ENCODE results near the gene SAXO2. TPM values are rescaled to one million over a fixed set of nuclear protein-coding genes. Genes with fewer than 3 reads are reported as not detected.
"Not testable (repeated sequence)": the region's sequence is repeated elsewhere in the genome, so short reads cannot be mapped to it uniquely, and the experiment has no call there.

SAXO2 gene, protein sequence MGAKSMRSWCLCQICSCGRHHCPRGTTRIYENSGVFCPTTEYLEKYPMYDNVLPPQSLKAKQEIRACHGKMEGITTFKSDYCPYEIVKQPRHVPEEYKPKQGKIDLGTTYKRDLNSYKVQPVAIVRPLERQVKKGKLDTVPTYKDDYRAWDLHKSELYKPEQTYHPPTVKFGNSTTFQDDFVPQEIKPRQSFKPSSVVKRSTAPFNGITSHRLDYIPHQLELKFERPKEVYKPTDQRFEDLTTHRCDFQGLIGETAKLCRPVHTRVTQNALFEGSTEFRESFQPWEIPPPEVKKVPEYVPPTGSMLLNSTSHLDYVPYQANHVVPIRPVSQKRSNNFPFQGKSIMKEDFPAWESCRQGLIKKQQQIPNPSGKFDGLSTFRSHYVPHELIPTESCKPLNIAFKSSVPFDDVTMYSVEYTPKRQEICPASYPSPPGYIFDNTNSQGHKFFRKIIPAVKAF
- 0.11 and 0.33 TPM in 2 replicates for total RNA-seq

DNA sequence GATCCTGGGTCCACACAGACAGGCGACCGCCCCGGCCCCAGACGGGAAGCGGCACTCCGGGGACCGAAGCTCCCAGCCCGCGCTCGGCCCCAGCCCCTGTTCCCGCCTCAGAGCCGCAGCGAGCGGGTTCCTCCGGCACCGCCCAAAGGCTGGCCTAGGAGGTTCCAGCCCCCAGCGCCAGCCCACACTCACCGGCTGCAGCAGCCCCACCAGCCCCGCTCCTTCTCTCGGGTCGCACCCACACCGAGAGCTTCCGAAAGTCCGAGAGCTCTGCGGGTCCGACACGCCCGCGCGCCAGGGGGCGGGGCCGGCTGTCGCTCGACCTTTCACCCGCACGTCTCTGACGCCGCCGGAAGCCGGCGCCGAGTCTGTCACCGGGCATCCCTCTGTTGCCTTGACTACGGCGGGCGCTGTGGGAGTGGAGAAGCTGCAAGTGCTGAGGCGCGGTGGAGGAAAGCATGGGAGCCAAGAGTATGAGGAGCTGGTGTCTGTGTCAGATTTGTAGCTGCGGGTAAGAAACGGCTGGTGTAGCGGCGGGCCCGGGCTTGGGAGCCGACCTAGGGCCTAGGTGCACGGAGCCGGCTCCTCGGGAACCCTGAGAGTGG, at the start of gene SAXO2, which contains the start of gene EFL1:
Gene SAXO2 (plus strand): TSS at position 397 of the 605 bp plus-strand sequence. CDS start 62 bp downstream, at position 459.
Gene EFL1 (minus strand): TSS at position 313 of the 605 bp plus-strand sequence. CDS start 956 bp downstream, outside the sequence.
- peak; percentile 49 for DNase-seq (ENCODE audit: low read depth, low spot score)

DNA sequence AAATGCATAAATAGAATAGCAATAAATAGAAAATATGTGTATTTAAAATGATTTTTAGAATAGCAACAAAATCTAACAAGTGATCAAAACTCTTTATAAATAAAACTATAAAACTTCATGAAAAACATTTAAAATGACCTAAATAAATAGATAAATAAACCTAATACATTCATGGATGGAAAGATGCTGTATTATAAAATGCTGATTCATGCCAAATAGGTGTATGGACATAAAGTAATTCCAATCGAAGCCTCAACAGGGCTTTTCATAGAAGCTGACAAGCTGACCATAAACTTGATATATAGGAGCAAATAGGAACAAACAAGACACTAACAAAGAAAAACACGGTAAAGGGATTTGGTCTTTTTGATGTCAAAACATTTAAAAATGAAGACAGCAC, 46.5 kb upstream of the SAXO2 start:
- DNase-seq (ENCODE audit: low read depth, low spot score), result not testable (repeated sequence)

DNA sequence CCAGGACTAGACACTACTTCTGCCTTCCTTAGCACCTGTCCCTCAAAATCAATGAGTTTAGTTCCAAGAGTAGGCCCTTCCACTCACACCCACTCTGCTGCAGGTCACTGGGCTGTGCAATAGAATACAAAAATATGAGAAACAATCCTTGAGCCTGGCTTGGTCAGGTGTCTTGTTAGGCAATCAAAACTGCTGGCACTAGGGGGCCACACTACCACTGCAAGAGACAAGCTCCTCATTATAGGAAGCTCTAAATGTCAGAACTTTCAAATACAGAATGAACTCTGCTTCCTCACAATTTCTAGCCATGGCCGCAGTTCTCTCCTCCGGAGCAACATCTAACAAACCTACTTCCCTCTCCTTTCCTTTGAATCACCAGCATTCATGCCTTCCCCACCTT, 41.1 kb upstream of the SAXO2 start:
- DNase-seq (ENCODE audit: low read depth, low spot score), result not testable (repeated sequence)

DNA sequence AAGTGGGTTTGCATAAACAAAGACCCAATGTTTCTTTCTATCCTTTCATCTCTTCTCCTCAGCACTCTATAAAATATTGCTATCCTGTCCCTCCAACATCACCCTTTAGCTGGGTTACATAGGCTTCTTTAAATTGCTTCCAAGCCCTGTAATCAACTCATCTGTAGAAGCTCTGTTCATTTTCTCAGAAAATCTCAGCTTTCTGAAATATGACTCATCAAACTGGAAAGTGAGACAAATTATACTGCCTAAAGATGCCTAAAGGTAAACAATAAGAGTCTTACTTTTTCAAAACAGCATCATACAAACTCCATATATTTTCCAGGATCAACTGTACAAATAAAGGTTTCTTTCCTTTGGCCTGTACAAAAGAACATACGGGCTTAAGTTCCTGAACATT, 33.9 kb upstream of the SAXO2 start:
- DNase-seq (ENCODE audit: low read depth, low spot score), result no peak

DNA sequence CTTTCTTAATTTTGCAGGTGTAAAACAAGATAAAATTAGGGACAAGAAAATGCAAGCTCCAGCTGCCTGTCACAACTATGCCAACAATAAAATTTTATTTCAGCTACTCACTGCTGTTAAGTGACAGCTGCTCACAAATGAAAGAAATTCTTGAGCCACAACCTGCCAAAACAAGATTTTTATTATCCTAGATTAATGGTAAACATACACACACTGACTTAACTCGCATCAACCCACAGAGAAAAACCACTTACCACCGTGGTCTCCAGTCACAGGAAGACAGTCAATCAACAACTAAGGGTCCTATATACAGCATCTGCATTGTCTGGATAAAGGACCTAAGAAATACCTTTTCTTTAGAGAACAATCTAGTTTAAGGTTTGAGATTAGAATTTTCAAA, 31.4 kb upstream of the SAXO2 start:
- no peak for DNase-seq (ENCODE audit: low read depth, low spot score)

DNA sequence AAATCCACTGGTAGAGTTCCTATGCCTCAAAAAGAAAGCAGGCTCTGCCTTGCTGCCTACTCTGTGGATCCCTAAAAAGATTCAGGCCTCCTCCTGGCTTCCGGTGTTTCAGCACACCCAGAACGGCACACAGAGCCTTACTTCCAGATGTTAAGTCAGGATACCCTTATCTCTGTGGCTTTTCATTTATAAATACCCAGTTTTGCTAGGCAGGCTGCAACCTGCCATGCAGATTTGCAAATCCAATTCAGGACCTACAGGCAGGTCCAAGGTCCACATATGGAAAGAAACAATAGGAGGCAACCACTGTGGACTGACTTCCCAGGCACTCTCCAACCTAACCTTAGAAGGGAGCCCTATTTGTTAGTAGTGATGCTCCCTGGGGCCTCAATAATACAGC, 30.8 kb upstream of the SAXO2 start:
- DNase-seq (ENCODE audit: low read depth, low spot score), result no peak

DNA sequence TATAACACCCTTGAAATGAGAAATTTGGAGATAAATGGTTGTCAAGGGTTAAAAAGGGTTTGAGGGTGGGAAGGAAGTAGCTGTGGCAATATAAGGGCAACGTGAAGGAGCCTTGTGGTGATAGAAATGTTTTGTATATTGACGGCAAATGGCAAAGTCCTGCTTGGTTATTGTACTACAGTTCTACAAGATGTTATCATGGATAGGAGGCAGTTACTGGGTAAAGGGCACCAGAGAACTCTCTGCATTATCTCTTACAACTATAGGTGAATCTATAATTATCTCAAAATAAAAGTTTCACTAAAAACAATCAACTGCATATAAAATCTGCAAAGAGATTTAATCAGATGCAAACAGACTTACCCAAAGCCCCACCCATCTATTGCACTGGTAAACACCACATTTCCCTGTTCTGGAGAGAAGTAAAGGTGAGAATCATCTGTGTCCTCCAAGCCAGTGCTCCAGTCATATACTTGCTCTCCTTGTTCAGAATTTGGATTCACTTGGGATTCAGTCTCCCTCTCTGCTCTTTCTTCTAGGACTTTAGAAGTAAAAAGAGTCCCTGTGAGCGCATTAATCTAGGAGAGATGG, 24.6 kb upstream of the SAXO2 start:
- DNase-seq (ENCODE audit: low read depth, low spot score), result not testable (repeated sequence)

DNA sequence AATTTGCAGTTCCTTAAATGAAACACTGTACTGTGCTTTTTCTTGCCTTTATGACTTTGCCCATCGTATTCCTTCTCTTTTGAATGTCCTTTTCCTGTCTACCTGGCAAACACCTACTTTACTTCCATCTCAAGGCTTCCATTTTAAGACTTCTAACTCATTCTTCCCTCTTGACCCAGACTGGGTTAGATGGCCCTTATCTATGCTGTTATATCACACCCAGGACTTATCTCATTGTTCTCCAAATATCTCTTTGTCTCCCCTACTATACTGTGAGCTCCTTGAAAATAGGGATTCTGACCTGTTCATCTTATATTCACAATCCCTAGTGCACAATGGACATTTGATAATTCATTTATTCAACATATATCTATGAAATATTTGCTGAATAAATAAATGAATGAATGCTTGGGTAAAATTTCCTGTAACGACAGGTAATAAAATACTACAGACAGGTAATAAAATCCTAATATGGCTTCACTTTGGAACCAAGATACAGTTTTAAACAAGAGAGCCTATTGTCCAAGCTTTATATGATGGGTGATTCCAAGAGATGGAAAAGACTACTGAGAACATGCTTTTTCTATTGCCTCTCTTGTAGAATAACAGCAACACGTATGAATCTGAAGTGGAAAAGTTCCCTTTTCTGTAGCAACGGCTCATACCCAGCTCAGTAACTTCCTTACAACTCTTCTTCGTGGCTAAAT, 22.8 kb upstream of the SAXO2 start:
- DNase-seq (ENCODE audit: low read depth, low spot score), result no peak

DNA sequence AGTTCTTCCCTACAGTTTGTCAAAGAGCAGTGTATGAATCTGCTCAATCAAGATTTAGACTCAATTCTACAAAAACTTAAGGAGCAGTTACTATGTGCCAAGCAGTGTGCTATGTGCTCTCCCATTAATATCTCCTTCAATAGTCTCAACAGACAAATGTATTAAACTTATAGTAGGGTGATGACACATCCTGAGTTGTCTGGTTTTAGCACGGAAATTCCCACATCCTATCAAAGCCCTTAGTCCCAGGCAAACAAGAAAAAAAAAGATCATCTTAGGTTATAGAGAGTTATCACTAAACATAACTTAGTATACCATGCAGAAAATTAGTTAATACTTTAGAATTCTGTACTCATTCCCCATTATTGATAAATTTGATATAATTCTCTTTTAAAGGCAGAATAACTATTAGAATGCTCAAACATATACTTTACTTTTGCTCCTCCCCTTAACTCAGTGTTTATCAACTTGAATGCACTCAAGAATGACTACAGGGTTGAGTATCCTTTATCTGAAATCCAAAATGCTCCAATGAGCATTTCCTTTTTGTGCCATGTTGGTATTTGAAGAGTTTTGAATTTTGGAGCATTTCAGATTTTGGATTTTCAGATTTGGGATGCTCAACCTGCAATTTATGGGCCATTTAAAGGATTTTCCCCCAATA, 20.6 kb upstream of the SAXO2 start:
- not testable (repeated sequence) for DNase-seq (ENCODE audit: low read depth, low spot score)

DNA sequence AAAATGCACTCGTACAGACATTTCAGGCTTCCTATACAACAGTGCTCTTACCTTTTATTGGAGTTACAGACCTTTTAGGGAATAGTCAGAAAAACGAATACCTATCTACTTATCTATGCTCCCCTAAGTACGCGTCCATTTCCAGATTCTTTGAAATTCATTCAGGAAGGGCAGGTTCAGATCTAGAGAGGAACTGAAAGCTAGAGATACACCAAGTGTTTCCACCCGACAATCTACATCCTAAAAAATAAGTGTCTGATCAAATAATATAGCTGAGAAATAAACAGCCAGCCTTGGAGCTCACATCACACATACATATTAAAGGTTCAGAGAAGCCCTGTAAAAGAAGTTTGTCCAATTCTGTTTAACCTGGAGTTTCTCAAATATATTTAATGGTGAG, 19.0 kb upstream of the SAXO2 start:
- DNase-seq (ENCODE audit: low read depth, low spot score), result not testable (repeated sequence)

DNA sequence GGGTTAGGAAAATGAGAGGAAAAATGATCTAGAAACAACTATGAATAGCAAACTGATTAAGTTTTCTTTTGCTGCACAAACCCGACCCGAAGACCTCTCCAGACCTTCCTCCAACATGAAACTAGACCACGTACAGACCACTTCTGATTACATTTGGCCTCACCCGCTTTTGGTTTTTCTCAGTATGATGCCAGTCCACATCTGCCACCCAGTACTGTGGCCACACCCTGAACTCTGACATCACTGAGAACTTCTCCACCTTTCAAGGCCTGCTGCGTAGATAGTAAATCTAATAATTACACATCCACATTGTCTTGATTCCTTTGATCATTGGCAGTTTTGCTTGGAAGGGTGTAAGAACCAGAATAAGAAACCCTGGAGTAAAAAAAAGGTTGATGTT, 16.7 kb upstream of the SAXO2 start:
- not testable (repeated sequence) for DNase-seq (ENCODE audit: low read depth, low spot score)

DNA sequence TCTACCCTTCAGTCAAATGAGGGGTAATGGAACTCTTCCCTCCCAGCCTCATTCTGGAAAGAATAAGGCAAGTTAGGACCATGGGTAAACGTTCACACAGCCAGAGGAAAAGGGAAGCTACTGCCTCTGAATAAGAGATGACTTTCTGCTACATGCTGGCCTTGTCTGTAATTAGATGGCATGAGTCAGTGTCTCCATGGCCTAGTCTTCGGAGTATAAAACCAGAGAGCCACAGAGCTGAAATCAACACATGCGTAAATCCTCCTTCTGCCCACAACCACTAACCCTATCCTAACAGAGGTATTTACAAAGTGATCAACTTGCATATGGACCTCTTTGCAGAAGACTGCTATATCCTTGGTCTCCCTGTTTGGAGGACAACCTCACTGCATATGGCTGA, 14.4 kb upstream of the SAXO2 start:
- DNase-seq (ENCODE audit: low read depth, low spot score), result not testable (repeated sequence)

DNA sequence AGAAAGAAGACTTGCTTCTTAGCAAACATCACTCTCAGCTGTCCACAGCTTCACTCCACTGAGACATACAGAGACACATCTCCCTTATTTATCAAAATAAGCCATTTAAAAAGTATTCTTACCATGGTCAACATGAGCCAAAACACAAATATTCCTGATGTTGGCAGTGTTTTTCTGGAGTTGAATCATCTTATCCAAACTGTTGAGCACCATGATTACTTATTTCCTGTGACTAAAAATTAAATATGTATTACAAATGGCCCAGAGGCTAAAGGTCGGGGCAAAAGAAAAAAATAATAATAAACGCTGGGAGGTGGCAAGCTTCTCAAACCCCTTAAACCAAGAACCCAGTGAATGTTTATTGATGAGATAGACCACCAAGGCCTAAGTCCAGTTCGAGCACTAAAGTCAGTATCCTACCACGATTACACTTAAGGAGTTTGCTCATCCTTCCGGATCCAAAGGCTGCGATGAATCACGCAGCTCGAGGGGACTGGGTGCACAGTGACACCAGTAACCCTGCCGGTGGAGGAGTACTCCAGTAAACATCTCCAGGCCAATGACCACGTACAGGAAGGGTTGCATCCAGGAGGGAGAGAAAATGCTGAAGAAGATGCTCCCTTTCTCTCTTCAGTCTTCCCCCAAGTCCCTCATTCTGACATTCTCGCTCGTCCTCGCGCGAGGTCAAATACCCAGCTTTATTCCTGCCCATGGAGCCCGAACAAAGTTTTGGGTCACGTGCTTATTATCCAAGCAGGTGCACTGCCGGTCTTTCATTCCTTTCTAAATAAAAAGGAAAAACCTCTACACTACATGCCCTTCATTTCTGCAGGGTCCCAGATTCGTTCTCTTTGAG, 824 bp upstream of the SAXO2 start:
- DNase-seq (ENCODE audit: low read depth, low spot score), result not testable (repeated sequence)

DNA sequence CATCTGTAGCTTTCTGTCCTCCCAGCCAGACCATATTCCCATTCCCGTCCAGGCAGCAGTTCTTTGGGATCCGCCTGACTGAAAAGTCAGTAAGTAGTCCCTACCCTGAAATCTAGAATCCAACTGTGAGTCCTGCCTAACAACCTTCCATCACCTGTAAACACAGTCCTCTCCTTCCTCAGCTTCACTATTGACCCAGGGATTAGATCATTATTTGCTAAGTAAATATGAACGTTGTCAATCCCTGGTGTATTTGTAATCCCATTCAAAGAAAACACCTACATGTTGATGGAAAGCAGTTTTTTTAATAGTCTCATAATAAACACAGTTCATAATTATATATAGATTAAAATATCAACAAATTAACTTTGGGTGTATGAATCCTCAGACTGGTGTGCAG, 732 bp downstream of the SAXO2 start:
- DNase-seq (ENCODE audit: low read depth, low spot score), result no peak

DNA sequence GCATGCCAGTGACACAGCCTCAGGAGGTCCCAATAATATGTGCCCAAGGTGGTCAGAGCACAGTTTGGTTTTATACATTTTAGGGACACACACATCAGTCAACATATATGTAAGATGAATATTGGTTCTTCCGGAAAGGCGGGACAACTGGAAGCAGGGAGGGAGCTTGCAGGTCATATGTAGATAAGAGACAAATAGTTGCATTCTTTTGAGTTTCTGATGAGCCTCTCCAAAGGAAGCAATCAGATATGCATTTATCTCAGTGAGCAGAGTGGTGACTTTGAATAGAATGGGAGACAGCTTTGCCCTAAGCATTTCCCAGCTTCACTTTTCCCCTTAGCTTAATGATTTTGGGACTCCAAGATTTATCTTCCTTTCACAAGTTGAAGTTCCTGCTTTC, 4.5 kb downstream of the SAXO2 start:
- not testable (repeated sequence) for DNase-seq (ENCODE audit: low read depth, low spot score)

DNA sequence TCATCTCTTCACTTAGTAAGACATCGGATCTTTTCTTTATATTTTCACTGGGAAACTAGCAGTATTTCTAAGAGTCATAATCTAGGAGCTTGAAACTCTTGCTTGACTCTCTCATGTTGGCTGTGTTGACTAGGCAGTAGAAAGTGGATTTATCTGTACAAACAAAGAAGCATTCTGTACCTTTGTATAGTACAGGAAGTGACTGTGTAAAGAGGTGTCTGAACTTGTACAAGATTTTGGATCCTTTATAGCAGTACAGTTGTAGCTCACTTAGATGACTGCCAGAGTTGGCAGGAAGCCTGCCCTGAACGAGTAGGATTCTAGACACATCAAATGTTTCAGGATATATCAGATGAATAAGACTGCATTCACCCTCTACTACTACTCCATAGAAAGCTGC, 5.8 kb downstream of the SAXO2 start:
- not testable (repeated sequence) for DNase-seq (ENCODE audit: low read depth, low spot score)

DNA sequence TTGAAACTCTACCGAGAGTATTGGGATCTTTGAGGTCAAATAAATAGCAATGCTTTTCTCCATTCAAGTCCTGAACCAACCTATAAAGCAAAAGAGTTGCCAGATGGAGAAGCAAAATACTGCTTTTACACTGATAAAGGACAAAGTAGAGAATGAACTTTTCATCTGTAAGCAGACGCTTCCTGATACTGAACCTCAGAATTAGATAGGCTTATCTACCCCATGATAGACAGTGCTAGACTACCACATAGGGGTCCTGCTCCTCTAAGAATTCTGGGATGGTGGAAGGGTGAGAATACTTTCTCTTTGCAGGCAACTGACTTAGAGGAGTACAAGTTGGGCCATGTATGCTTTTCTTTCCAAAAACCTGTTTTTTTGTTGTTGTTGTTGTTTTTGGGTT, 9.5 kb downstream of the SAXO2 start:
- DNase-seq (ENCODE audit: low read depth, low spot score), result no peak

DNA sequence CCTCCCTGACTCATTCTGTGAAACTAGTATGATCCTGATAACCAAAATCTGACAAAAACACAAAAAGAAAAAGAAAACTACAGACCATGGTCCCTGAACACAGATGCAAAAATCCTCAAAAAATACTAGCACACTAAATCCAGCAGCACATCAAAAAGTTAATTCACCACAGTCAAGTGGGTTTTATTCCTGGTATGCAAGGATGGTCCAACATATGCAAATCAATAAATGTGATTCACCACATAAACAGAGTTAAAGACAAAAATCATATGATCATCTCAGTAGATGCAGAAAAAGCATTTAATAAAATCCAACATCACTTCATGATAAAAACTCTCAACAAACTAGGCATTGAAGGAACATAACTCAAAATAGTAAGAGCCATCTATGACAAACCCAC, 12.8 kb downstream of the SAXO2 start:
- no peak for DNase-seq (ENCODE audit: low read depth, low spot score)

DNA sequence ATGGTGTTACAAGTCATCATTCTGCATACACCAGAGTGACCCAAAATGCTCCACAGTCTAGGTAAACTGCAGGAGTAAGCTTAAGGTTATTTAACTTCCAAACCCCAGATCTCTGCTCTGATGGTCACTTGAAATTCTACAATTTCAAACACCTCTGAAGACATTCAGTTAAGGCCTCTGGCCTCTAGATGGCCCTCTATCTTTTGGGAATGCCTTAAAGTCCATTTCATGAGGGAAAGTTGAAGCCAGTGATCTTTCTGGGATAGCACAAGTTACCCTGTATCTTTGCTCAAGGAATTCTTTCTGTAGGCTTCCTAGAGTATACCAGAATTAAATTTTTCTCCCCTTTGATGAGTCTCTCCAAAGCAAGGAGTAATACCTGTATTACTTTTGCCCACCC, 18.7 kb downstream of the SAXO2 start:
- DNase-seq (ENCODE audit: low read depth, low spot score), result not testable (repeated sequence)

DNA sequence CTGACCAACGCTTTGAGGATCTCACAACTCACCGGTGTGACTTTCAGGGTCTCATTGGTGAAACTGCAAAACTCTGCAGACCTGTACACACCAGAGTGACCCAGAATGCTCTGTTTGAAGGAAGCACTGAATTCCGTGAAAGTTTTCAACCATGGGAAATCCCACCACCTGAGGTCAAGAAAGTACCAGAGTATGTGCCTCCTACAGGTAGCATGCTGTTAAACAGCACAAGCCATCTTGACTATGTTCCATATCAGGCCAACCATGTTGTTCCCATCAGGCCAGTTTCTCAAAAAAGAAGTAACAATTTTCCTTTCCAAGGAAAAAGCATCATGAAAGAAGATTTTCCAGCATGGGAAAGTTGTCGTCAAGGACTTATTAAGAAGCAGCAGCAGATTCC, 19.8 kb downstream of the SAXO2 start:
- not testable (repeated sequence) for DNase-seq (ENCODE audit: low read depth, low spot score)

Data from pulmonary artery endothelial cell (primary cell).